BE2C (cell line): ENCODE measurements around the gene GPR84.

ENCODE experiments used
- DNase-seq: peaks from one replicate; pipeline ENCODE4 v3.0.0-alpha.2; 2020
- H3K27me3 ChIP-seq: fragments of 250-450 bp; sonication (Bioruptor Pico); 2 replicates; pipeline ENCODE4 v1.5.1; 2020; ENCODE audit warnings: mild to moderate bottlenecking
- H3K36me3 ChIP-seq: fragments of 250-450 bp; sonication (Bioruptor Pico); 2 replicates; pipeline ENCODE4 v1.5.1; 2020; ENCODE audit warnings: mild to moderate bottlenecking
- H3K4me1 ChIP-seq: fragments of 250-450 bp; sonication (Bioruptor Pico); 2 replicates; pipeline ENCODE4 v1.5.1; 2020
- H3K4me3 ChIP-seq: 2 replicates; pipeline ENCODE4 v1.5.1; 2011; ENCODE audit warnings: low read depth, low read length
- H3K9me3 ChIP-seq: fragments of 250-450 bp; sonication (Bioruptor Pico); 2 replicates; pipeline ENCODE4 v1.5.1; 2020
- CTCF ChIP-seq: IDR thresholded peaks from 2 replicates; pipeline ENCODE4 v1.5.1; 2012; ENCODE audit warnings: mild to moderate bottlenecking, low read depth, low read length

GPR84 gene

DNA sequence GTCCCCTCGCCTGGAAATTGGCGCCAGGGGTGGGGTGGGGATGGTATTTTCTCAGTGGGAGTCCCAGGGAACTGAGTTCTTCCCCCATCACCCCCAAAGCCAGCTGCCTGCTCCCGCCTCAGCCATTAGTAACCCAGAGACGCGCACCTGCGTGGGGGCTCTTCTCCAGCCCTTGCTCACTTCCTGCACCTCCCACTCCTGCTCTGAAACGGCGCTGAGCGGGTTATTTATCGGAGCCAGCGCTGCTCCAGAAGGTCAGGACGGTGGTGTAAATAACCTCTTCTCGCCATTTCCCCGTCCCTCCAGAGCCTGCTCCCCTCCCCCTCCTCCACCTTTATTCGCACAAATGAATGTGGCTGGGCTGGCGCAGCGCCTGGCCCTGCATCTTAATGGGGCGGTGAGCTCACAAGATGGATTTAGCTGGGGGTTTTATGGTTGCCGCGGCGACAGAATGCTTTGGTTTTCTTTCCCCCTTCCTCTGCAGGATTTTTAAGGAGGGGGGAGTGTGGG lies 12.2 kb downstream of the GPR84 start:
- Histone ChIP-seq H3K36me3 (peaks cover 14% of the 10 kb centered on the region; the same call in 1 of the 2 replicates), H3K4me3 (peak overlapping the region; percentile 54), H3K9me3 (no peaks in the 10 kb centered on the region), H3K4me1 (peaks cover 13% of the 10 kb centered on the region), H3K27me3 (no peaks in the 10 kb centered on the region)
- no peak for TF ChIP-seq CTCF
- DNase-seq, result peak; percentile 75

GRCh38 chr12:54351341-54351740 lies 12.9 kb downstream of the GPR84 start:
- TF ChIP-seq CTCF, result no peak
- no peak overlapping the region for H3K4me3 ChIP-seq

DNA sequence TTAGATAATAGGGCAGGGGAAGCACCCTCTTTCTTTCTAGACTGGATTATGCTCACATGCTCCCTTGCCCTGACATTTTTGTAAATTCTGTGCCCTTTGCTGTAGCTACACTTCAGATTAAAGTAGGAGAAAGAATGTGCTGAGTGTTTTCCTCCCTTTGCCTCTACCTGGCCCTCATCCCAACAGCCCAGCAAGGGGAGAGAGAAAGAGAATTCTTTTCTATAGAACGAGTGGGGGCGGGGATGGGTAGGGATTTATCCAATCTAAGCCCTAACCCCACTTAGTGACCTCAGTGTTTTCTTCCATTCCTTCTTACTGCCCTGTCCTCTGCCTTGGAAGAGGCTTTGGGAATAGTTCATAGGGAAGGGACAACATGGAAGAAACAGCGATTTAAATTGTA lies 13.5 kb downstream of the GPR84 start:
- Histone ChIP-seq H3K27me3 (no peaks in the 10 kb centered on the region), H3K4me1 (peaks cover 13% of the 10 kb centered on the region), H3K4me3 (no peak overlapping the region), H3K36me3 (peaks cover 23% of the 10 kb centered on the region), H3K9me3 (no peaks in the 10 kb centered on the region)
- no peak for TF ChIP-seq CTCF
- DNase-seq, result no peak

More at GRCh38 chr12:54351341-54351740, 12.9 kb downstream of the GPR84 start:
- H3K36me3 ChIP-seq, result peaks cover 21% of the 10 kb centered on the region
- no peak for DNase-seq
- no peaks in the 10 kb centered on the region for H3K27me3 ChIP-seq
- H3K9me3 ChIP-seq, result no peaks in the 10 kb centered on the region
- H3K4me1 ChIP-seq, result peaks cover 13% of the 10 kb centered on the region

DNA sequence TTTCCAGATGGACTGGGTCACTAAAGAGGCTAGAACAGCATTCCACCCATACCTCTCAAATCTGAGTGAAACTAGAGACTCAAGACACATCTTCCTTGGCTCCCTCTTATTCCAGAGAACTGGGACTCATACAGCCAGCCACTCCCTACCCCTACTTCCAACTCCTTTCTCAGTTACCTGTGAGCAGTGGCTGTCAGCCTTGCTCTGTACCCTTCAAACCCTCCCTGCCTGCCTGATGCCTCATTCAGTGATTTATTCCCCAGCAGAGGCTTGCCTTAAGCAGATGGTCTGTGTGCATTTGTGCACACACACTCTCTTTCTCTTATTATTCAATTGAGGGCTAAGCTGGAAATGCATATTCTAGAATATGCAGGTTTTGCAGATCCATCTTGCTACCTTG lies 14.6 kb downstream of the GPR84 start:
- no peaks in the 10 kb centered on the region for H3K9me3 ChIP-seq
- no peaks in the 10 kb centered on the region for H3K27me3 ChIP-seq
- DNase-seq, result no peak
- TF ChIP-seq CTCF, result no peak
- peaks cover 29% of the 10 kb centered on the region for H3K36me3 ChIP-seq
- no peak overlapping the region for H3K4me3 ChIP-seq
- H3K4me1 ChIP-seq, result peaks cover 13% of the 10 kb centered on the region

- Histone ChIP-seq H3K4me3 (no peak overlapping the region), H3K27me3 (no peaks in the 10 kb centered on the region), H3K9me3 (no peaks in the 10 kb centered on the region), H3K4me1 (peaks cover 13% of the 10 kb centered on the region), H3K36me3 (peaks cover 36% of the 10 kb centered on the region)
- TF ChIP-seq CTCF, result no peak
- no peak for DNase-seq
These were observed 15.2 kb downstream of the GPR84 start for GRCh38 chr12:54349036-54349435.

- no peak for DNase-seq
- Histone ChIP-seq H3K27me3 (no peaks in the 10 kb centered on the region), H3K9me3 (no peaks in the 10 kb centered on the region), H3K36me3 (peaks cover 55% of the 10 kb centered on the region), H3K4me3 (no peak overlapping the region), H3K4me1 (peaks cover 8% of the 10 kb centered on the region; the same call in 1 of the 2 replicates)
- TF ChIP-seq CTCF, result no peak
These were observed 22.6 kb downstream of the GPR84 start for GRCh38 chr12:54341378-54342300.
